Kidney (tissue), 14 donors: ENCODE measurements around the gene PTPRG. TPM values are rescaled to one million over a fixed set of nuclear protein-coding genes. Genes with fewer than 3 reads are reported as not detected.

Source experiments
- DNase-seq, 5 donors: peaks; one replicate each; pipeline ENCODE4 v3.0.0-alpha.2; 2013 to 2020
- FAIRE-seq: peaks from 2 replicates; lab custom pipeline; 2012; peaks lifted over from hg19 to GRCh38; lab: Jason Lieb, UNC
- H3K27ac ChIP-seq, 2 donors: one replicate each; pipeline ENCODE4 v1.7.0; 2013; ENCODE audit warnings: low read depth in 2 of 2, low read length in 2 of 2, inconsistent platforms in 1 of 2
- H3K27me3 ChIP-seq: one replicate; pipeline ENCODE4 v1.7.1; 2013; ENCODE audit warnings: low read length, inconsistent platforms; ENCODE audit not compliant: control insufficient read depth, insufficient read depth
- H3K36me3 ChIP-seq, 3 donors: one replicate each; pipeline versions ENCODE4 v1.7.0 to v1.7.1; 2013; ENCODE audit warnings: low read length in 3 of 3, control low read depth in 1 of 3, inconsistent platforms in 1 of 3; ENCODE audit not compliant: insufficient read depth in 3 of 3, control insufficient read depth in 2 of 3
- H3K4me1 ChIP-seq, 3 donors: one replicate each; pipeline versions ENCODE4 v1.7.0 to v1.7.1; 2013; ENCODE audit warnings: low read length in 3 of 3, inconsistent platforms in 1 of 3, low read depth in 1 of 3; ENCODE audit not compliant: control insufficient read depth in 2 of 3, insufficient read depth in 2 of 3
- H3K4me3 ChIP-seq, 3 donors: one replicate each; pipeline versions ENCODE4 v1.7.0 to v1.8.1; 2013; ENCODE audit warnings: low read length in 3 of 3, control low read depth in 1 of 3, inconsistent platforms in 1 of 3
- H3K9ac ChIP-seq, 3 donors: one replicate each; pipeline versions ENCODE4 v1.7.0 to v1.7.1; 2013; ENCODE audit warnings: low read length in 3 of 3, control low read depth in 1 of 3, inconsistent platforms in 1 of 3
- H3K9me3 ChIP-seq, 3 donors: one replicate each; pipeline versions ENCODE4 v1.7.0 to v1.7.1; 2013; ENCODE audit warnings: low read length in 3 of 3, control low read depth in 1 of 3, inconsistent platforms in 1 of 3; ENCODE audit not compliant: control insufficient read depth in 2 of 3, insufficient read depth in 1 of 3
- CTCF ChIP-seq: IDR thresholded peaks from 3 replicates; pipeline ENCODE4 v1.5.1; 2012; ENCODE audit warnings: mild to moderate bottlenecking, moderate library complexity, borderline replicate concordance; ENCODE audit not compliant: insufficient read depth; ENCODE audit errors: extremely low read depth
- intact Hi-C: fragments of 100-400 bp; cut with DNase I; formaldehyde crosslinking; loops from one replicate; pipeline ENCODE4 v1.11.1; 2022
- polyA plus RNA-seq: library from polyadenylated mRNA; stranded (reverse); fragments of 350-450 nt; fragmentation: Illumina TruSeq; extraction: RNeasy Lipid Tissue Mini Kit (QIAGEN cat#74804); gene quantifications from one replicate; pipeline ENCODE4 v1.2.3, GENCODE V29; 2014; ENCODE audit warnings: low read depth, low replicate concordance; ENCODE audit not compliant: insufficient read depth
- total RNA-seq: library from RNA; stranded (reverse); fragmentation: NEBNext Ultra II Directional; extraction: Animal tissue kit (Norgen Biotek cat#: 25700); gene quantifications from one replicate; pipeline ENCODE4 v1.2.1, GENCODE V29; 2021
- donor health status: control.
- donor health status: control.
- donor health status: control.
- donor health status: control.
- donor health status: control.
- donor health status: DM: yes; HTN: yes; CAD: no.
- donor health status: Normal renal cell carcinoma (clear cell type).

PTPRG gene
- total and polyA plus RNA-seq, 2 donors from 2014 or later, result 9.2 to 154 TPM

- FAIRE-seq, result no peak
- H3K4me3 ChIP-seq, result no peak overlapping the region
These were observed 108.4 kb downstream of the PTPRG start for GRCh38 chr3:61669668-61670299.

GRCh38 chr3:61673651-61674050 is 112.3 kb downstream of the PTPRG start:
- H3K4me3 ChIP-seq, result no peak overlapping the region
- no peak for TF ChIP-seq CTCF
- intact Hi-C loops, result no loop called here
- FAIRE-seq (no peak), DNase-seq (no peak)
- no peaks in the 10 kb centered on the region for H3K27me3 ChIP-seq
- no peak overlapping the region for H3K9ac ChIP-seq
- H3K36me3 ChIP-seq, result no peaks in the 10 kb centered on the region
- no peaks in the 10 kb centered on the region for H3K9me3 ChIP-seq
- no peak overlapping the region for H3K27ac ChIP-seq
- H3K4me1 ChIP-seq, result peaks cover 0 to 3% (median 0%) of the 10 kb centered on the region in 3 donors

More at GRCh38 chr3:61669668-61670299, 108.4 kb downstream of the PTPRG start:
- Histone ChIP-seq H3K4me1 (peaks cover 0 to 3% (median 0%) of the 10 kb centered on the region in 3 donors), H3K27ac (no peak overlapping the region), H3K9ac (no peak overlapping the region), H3K36me3 (no peaks in the 10 kb centered on the region), H3K9me3 (no peaks in the 10 kb centered on the region), H3K27me3 (no peaks in the 10 kb centered on the region)
- no peak for DNase-seq
- TF ChIP-seq CTCF, result no peak
- intact Hi-C loops, result no loop called here

GRCh38 chr3:61674596-61674995 is 113.2 kb downstream of the PTPRG start:
- DNase-seq (no peak), FAIRE-seq (no peak)
- no peak overlapping the region for H3K4me3 ChIP-seq
- H3K9me3 ChIP-seq, result no peaks in the 10 kb centered on the region
- TF ChIP-seq CTCF, result no peak
- no peak overlapping the region for H3K27ac ChIP-seq
- no peak overlapping the region for H3K9ac ChIP-seq
- peaks cover 0 to 2% (median 0%) of the 10 kb centered on the region in 3 donors for H3K4me1 ChIP-seq
- intact Hi-C loops, result no loop called here
- no peaks in the 10 kb centered on the region for H3K27me3 ChIP-seq
- no peaks in the 10 kb centered on the region for H3K36me3 ChIP-seq
